Measurements from ENCODE around the gene OR52B4. TPM values are rescaled to one million over a fixed set of nuclear protein-coding genes. Genes with fewer than 3 reads are reported as not detected.
"Not testable (repeated sequence)": the region's sequence is repeated elsewhere in the genome, so short reads cannot be mapped to it uniquely, and the experiment has no call there.

OR52B4 gene
- total RNA-seq, result not detected

DNA sequence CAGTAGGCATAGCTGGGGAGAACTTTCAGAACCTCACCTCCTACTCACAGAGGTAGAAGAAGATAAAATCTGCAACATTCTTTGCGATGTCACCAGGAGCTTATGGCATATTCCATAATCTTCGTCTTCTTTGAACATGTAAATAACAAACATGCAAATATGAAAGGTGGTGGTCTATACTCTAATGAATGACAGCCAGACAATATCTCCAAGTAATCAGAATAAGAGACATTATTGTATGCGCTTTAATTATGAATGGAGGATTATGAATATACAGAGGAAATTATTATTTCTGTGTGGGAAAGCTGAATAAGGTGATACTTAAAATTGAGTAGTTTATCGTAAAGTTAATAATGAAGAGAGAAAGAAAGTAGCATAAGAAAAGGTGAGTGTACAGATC is at the start of gene OR52B4:
Gene OR52B4, minus strand, starts transcription at position 101 of the 400 bp plus-strand sequence. Its CDS starts 91 bp downstream, at position 10.
- DNase-seq (ENCODE audit: low spot score in 2 of 2), result no peak
- H3K4me3 ChIP-seq, result no peak within 1 kb of the TSS
- TF ChIP-seq, protein P1, sequence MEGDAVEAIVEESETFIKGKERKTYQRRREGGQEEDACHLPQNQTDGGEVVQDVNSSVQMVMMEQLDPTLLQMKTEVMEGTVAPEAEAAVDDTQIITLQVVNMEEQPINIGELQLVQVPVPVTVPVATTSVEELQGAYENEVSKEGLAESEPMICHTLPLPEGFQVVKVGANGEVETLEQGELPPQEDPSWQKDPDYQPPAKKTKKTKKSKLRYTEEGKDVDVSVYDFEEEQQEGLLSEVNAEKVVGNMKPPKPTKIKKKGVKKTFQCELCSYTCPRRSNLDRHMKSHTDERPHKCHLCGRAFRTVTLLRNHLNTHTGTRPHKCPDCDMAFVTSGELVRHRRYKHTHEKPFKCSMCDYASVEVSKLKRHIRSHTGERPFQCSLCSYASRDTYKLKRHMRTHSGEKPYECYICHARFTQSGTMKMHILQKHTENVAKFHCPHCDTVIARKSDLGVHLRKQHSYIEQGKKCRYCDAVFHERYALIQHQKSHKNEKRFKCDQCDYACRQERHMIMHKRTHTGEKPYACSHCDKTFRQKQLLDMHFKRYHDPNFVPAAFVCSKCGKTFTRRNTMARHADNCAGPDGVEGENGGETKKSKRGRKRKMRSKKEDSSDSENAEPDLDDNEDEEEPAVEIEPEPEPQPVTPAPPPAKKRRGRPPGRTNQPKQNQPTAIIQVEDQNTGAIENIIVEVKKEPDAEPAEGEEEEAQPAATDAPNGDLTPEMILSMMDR (IDR thresholded peaks at IDR 0.05), result no peak
- intact Hi-C loops (cut with DNase I), result no loop called here
- H3K4me1 ChIP-seq, result no peaks in the 10 kb centered on the region
- H3K27me3 ChIP-seq, result no peaks in the 10 kb centered on the region
- no peaks in the 10 kb centered on the region for H3K9me3 ChIP-seq
- H3K36me3 ChIP-seq, result no peaks in the 10 kb centered on the region
- no peak within 1 kb of the TSS for H3K27ac ChIP-seq

DNA sequence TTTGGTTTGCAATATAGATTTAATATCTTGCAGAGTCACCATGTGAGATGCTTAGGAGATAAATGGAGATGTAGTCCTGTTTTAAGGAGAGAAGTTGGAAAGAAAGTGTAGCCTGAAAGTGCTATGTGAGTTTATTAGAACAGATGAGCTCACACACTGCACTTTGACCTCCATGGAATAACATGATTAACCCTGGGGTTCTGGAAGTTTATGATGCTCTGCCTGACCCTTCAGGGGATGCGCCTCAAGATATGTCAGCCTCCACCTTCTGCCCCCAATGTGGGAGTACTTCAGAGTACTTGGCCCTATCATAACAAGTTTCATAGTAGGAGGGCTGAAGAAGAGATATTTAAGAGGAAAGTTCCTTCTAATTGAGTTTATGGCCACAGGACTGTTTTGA is 48.6 kb upstream of the OR52B4 start:
- no peaks in the 10 kb centered on the region for H3K9me3 ChIP-seq
- DNase-seq (ENCODE audit: low spot score in 2 of 2), result no peak
- intact Hi-C loops (cut with DNase I), result no loop called here
- TF ChIP-seq, protein P1 (IDR thresholded peaks at IDR 0.05), result no peak
- no peak overlapping the region for H3K4me3 ChIP-seq
- no peaks in the 10 kb centered on the region for H3K4me1 ChIP-seq
- H3K36me3 ChIP-seq, result no peaks in the 10 kb centered on the region
- no peaks in the 10 kb centered on the region for H3K27me3 ChIP-seq
- no peak overlapping the region for H3K27ac ChIP-seq

DNA sequence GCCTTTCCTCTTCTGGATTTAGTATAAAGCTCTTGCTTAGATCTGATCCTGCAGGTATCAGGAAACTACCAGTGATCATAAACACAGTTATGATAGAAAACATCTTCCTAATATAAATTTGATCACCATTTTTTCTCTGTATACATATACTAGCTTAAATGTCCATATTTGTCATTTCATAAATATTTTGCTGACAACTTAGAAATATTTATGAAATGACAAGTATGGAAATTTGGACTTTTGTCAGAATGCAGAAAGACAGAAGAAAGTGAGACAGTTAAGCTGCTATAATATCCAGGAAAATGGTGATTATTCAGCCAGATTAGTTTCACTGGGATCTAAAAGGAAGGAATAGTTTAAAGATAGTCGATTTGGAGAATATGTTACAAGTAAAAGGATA is 48.1 kb upstream of the OR52B4 start:
- Histone ChIP-seq H3K36me3 (no peaks in the 10 kb centered on the region), H3K27me3 (no peaks in the 10 kb centered on the region), H3K4me1 (no peaks in the 10 kb centered on the region), H3K27ac (no peak overlapping the region), H3K4me3 (no peak overlapping the region), H3K9me3 (no peaks in the 10 kb centered on the region)
- DNase-seq (ENCODE audit: low spot score in 2 of 2), result no peak
- TF ChIP-seq, protein P1 (IDR thresholded peaks at IDR 0.05), result no peak
- intact Hi-C loops (cut with DNase I), result no loop called here

DNA sequence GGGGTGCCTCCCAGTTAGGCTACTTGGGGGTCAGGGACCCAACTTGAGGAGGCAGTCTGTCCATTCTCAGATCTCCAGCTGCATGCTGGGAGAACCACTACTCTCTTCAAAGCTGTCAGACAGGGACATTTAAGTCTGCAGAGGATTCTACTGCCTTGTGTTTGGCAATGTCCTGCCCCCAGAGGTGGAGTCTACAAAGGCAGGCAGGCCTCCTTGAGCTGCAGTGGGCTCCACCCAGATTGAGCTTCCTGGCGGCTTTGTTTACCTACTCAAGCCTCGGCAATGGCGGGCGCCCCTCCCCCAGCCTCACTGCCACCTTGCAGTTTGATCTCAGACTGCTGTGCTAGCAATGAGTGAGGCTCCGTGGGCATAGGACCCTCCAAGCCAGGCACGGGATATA is 38.0 kb upstream of the OR52B4 start:
- H3K27ac ChIP-seq; H3K9me3 ChIP-seq; DNase-seq (ENCODE audit: low spot score in 2 of 2); H3K4me1 ChIP-seq; H3K27me3 ChIP-seq; H3K36me3 ChIP-seq; H3K4me3 ChIP-seq; intact Hi-C loops (cut with DNase I): not testable (repeated sequence)

DNA sequence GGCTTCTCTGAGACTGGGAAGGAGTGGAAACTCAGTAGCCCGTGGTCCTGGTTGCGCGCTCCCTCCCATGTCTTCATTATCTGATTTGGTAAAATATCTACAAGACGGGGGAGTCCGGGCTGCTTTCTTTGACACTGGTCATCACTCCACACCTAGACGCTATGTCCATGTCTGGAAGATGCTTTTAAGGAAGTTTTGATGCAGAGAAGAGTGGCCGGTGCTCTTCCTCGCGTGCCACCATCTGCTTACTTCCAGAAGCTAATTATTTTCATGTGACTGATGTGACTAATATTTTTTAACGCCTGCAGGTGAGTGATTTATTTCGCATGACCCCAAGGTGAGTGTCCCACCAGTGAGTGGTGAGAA is 25.7 kb upstream of the OR52B4 start:
- DNase-seq (ENCODE audit: low spot score in 2 of 2), result no peak
- Histone ChIP-seq H3K27ac (peak overlapping the region in 1 of 2 donors; percentile 73), H3K4me1 (peaks cover 2 to 3% of the 10 kb centered on the region in 2 donors), H3K4me3 (peak overlapping the region; percentile 85 to 93), H3K36me3 (peaks cover 9 to 18% of the 10 kb centered on the region in 2 donors), H3K9me3 (no peaks in the 10 kb centered on the region), H3K27me3 (no peaks in the 10 kb centered on the region)
- TF ChIP-seq, protein P1 (IDR thresholded peaks at IDR 0.05), result no peak
- intact Hi-C loops (cut with DNase I), result loop anchor here (2.0 kb wide), 1 partner anchor 215 kb away; the partner anchor contains the start of gene TRIM68

DNA sequence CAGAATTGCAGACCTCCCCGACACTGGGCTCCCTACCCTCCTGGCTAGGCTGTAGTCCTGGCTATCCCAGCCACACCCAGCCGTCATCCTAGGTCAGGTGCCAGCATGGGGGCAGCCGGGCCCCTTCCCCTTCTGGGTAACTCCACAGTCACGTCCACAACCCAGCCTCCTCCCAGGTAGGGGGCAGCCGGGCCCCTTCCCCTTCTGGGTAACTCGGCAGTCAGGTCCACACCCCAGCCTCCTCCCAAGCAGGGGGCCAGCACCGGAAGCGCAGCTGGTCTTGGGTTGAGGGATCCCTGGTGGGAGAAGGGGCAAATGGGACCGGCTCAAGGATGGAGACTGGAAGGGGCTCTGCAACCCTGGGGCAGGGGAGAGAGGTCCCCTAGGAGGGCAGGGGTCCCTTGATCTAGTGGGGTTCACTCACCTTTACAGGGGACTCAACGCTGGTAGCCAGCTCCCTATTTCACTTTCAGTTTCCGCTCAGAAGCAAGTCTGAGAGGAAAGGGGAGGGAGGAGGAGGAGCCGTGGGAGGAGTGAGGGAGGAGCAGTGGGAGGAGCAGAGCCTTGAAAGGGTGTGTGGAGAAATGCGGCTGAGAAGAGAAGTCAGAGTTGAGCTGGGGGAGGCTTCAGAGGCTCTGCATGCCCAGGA is 25.1 kb upstream of the OR52B4 start, which contains the start of gene TRIM21:
Gene TRIM21, minus strand, starts transcription at position 494 of the 649 bp plus-strand sequence. CDS start 3,293 bp downstream, outside the sequence.
- Histone ChIP-seq H3K27me3 (no peaks in the 10 kb centered on the region), H3K27ac (peak within 1 kb of the TSS; percentile 73 to 78), H3K4me1 (peaks cover 2 to 3% of the 10 kb centered on the region in 2 donors), H3K4me3 (peak within 1 kb of the TSS; percentile 85 to 93), H3K9me3 (no peaks in the 10 kb centered on the region), H3K36me3 (peaks cover 12 to 23% of the 10 kb centered on the region in 2 donors)
- intact Hi-C loops (cut with DNase I), result loop anchor here (2.0 kb wide), 1 partner anchor 215 kb away; the partner anchor contains the start of gene TRIM68
- DNase-seq (ENCODE audit: low spot score in 2 of 2), result peak; percentile 65 to 89
- TF ChIP-seq, protein P1 (IDR thresholded peaks at IDR 0.05), result no peak
